ENCODE results near the gene DSCAM. TPM values are rescaled to one million over a fixed set of nuclear protein-coding genes. Genes with fewer than 3 reads are reported as not detected.
"Not testable (repeated sequence)": the region's sequence is repeated elsewhere in the genome, so short reads cannot be mapped to it uniquely, and the experiment has no call there.

DSCAM gene
- total and polyA plus RNA-seq, 2 donors (not counting 3 experiments of a cell fraction or from before 2014, with no cell fraction given), result not detected

DNA sequence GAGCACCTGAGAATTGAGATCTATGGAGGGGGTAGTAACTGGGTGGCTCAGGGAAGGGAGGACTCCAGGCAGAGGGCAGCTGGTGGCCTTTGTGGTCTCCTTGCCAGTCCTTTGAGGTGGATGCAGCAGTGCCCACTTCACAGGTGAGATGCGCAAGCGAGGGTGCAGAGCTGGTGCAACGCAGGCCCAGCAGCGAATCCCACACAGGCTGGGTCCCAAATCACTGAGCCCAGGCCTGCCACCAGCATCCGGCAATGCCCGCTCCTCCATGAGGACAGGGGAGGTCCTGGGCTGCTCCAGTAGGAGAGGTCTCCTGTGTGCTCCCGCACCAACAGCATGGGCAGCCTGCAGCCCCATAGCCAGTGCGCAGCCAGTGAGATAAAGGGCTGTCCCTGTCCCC, 661.8 kb downstream of the DSCAM start:
- DNase-seq (ENCODE audit: low read depth, low spot score) (no peak), FAIRE-seq (no peak)
- Histone ChIP-seq H2AFZ (ENCODE audit: low read depth, low read length) (no peak overlapping the region), H3K79me2 (ENCODE audit: control insufficient read depth, insufficient read depth, low read length) (no peaks in the 10 kb centered on the region), H4K20me1 (replicated peaks; ENCODE audit: control insufficient read depth, extremely low read depth, insufficient read depth, low read length) (no peaks in the 10 kb centered on the region), H3K4me2 (ENCODE audit: insufficient read depth, low read length) (no peak overlapping the region), H3K9me3 (replicated peaks; ENCODE audit: control insufficient read depth, insufficient read depth, low read length) (peaks cover 8% of the 10 kb centered on the region), H3K9ac (replicated peaks; ENCODE audit: extremely low read depth, insufficient read depth, low read length) (no peak overlapping the region), H3K4me1 (ENCODE audit: control insufficient read depth, extremely low read depth, insufficient read depth, low read length) (no peaks in the 10 kb centered on the region), H3K9me1 (replicated peaks; ENCODE audit: control insufficient read depth, extremely low read depth, insufficient read depth, low read length) (no peaks in the 10 kb centered on the region), H3K36me3 (ENCODE audit: control insufficient read depth in 2 of 2, extremely low read depth in 1 of 2, insufficient read depth in 2 of 2, low read length in 2 of 2) (no peaks in the 10 kb centered on the region), H3K27ac (ENCODE audit: insufficient read depth, low read depth, low read length) (no peak overlapping the region), H3K4me3 (replicated peaks in 1 of 3; ENCODE audit: insufficient read depth in 1 of 3, low read depth in 1 of 3, low read length in 3 of 3) (no peak overlapping the region), H3K27me3 (ENCODE audit: control insufficient read depth in 2 of 2, insufficient read depth in 2 of 2, low read length in 2 of 2) (no peaks in the 10 kb centered on the region)
- no TSS peak for BruUV-seq (replicated peaks)
- intact Hi-C loops (cut with micrococcal nuclease) (no loop called here), dilution Hi-C loops (cut with MboI; ENCODE audit: extremely low pct_ligation_motif_present, low sequenced_read_pairs) (no loop called here)
- CTCF ChIA-PET, result no interaction called here
- no peak for TF ChIP-seq CTCF (IDR thresholded peaks at IDR 0.05; ENCODE audit: extremely low read depth in 1 of 2, insufficient read depth in 1 of 2, low read depth in 1 of 2, low read length in 2 of 2)
- TF ChIP-seq FOS (IDR thresholded peaks at IDR 0.05; ENCODE audit: borderline replicate concordance, insufficient read depth, low read length), result no peak
- TF ChIP-seq JUN (IDR thresholded peaks at IDR 0.05; ENCODE audit: borderline replicate concordance, insufficient read depth, insufficient read length, low read depth), result no peak
- TF ChIP-seq GATA2 (IDR thresholded peaks at IDR 0.05; ENCODE audit: insufficient read depth, insufficient read length, low read depth, low read length), result no peak
- TF ChIP-seq MYC (IDR thresholded peaks at IDR 0.05; ENCODE audit: low read depth, low read length), result no peak
- TF ChIP-seq POLR2AphosphoS5 (IDR thresholded peaks at IDR 0.05; ENCODE audit: insufficient read depth, low read depth, low read length), result no peak
- TF ChIP-seq, protein P1, sequence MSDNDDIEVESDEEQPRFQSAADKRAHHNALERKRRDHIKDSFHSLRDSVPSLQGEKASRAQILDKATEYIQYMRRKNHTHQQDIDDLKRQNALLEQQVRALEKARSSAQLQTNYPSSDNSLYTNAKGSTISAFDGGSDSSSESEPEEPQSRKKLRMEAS (IDR thresholded peaks at IDR 0.05; ENCODE audit: insufficient read depth, insufficient read length), result no peak
- TF ChIP-seq EZH2 (IDR thresholded peaks at IDR 0.05; ENCODE audit: borderline replicate concordance, low read depth, low read length, severe bottlenecking), result no peak
- TF ChIP-seq POLR2A (IDR thresholded peaks at IDR 0.05; ENCODE audit: low read depth, low read length), result no peak
- POLR2A ChIA-PET, result no interaction called here

- H3K9ac ChIP-seq (replicated peaks; ENCODE audit: extremely low read depth, insufficient read depth, low read length); BruUV-seq (replicated peaks); H3K9me1 ChIP-seq (replicated peaks; ENCODE audit: control insufficient read depth, extremely low read depth, insufficient read depth, low read length); H3K4me1 ChIP-seq (ENCODE audit: control insufficient read depth, extremely low read depth, insufficient read depth, low read length); H3K4me3 ChIP-seq (replicated peaks in 1 of 3; ENCODE audit: insufficient read depth in 1 of 3, low read depth in 1 of 3, low read length in 3 of 3); CTCF ChIA-PET; H3K27me3 ChIP-seq (ENCODE audit: control insufficient read depth in 2 of 2, insufficient read depth in 2 of 2, low read length in 2 of 2); H3K9me3 ChIP-seq (replicated peaks; ENCODE audit: control insufficient read depth, insufficient read depth, low read length); H4K20me1 ChIP-seq (replicated peaks; ENCODE audit: control insufficient read depth, extremely low read depth, insufficient read depth, low read length); H3K27ac ChIP-seq (ENCODE audit: insufficient read depth, low read depth, low read length); H3K79me2 ChIP-seq (ENCODE audit: control insufficient read depth, insufficient read depth, low read length); POLR2A ChIA-PET; FAIRE-seq; H3K4me2 ChIP-seq (ENCODE audit: insufficient read depth, low read length); H3K36me3 ChIP-seq (ENCODE audit: control insufficient read depth in 2 of 2, extremely low read depth in 1 of 2, insufficient read depth in 2 of 2, low read length in 2 of 2); DNase-seq (ENCODE audit: low read depth, low spot score); H2AFZ ChIP-seq (ENCODE audit: low read depth, low read length); intact Hi-C loops (cut with micrococcal nuclease); dilution Hi-C loops (cut with MboI; ENCODE audit: extremely low pct_ligation_motif_present, low sequenced_read_pairs): not testable (repeated sequence)
Measured at GRCh38 chr21:40182491-40182890, 664.5 kb downstream of the DSCAM start.
